ENCODE data around the gene COQ5. TPM values are rescaled to one million over a fixed set of nuclear protein-coding genes. Genes with fewer than 3 reads are reported as not detected.

Gene COQ5
- total and polyA plus RNA-seq, 2 experiments from 2014 or later: 30.7 to 32.6 TPM

DNA sequence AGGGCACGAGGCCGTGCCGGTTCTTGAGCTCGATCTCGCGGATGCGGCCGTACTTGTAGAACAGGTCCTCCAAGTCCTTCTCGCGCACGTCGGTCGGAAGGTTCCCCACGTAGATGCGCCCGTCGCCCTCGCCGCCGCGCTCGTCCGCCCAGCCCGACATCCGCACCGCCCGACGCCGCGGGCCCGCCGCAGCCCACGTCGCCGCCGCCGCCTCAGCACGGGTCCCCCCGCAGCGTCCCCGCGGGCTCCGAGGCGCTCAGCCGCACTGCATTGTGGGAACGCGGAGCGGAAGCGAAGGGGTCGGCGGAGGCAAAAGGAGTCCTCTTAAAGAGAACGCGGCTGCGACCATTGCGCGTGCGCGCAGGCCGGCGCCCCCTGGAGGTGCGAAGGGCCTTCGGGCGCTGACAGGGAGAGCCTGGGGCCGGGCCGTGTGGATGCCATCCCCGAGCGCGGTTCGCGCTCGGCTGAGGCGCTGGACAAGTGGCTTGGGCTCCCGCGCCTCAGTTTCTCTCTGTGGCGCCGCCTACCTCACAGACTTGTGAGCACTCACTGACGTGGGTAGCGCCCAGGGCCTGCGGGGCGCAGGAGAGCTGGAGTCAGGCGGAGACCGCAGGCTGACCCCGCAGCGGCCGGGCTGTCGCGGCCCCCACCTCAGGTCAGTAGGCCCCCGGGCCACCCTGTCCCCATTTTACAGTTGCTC is 59.4 kb downstream of the COQ5 start, which contains the start of gene SRSF9:
Gene SRSF9, minus strand, starts transcription at position 299 of the 700 bp plus-strand sequence. Its CDS starts 139 bp downstream, at position 160.
- H3F3A ChIP-seq (replicated peaks; ENCODE audit: low read depth): peaks cover 29% of the 10 kb centered on the region
- TF ChIP-seq CREB1 (CRISPR knock-in tag; IDR thresholded peaks at IDR 0.05; ENCODE audit: low read depth) (peak; percentile 45; the same call in 1 of the 2 replicates), JUNB (IDR thresholded peaks at IDR 0.05; ENCODE audit: unreplicated experiment) (no peak), POLR2AphosphoS5 (IDR thresholded peaks at IDR 0.05; ENCODE audit: low read depth) (peak; percentile 88)
- TF ChIP-seq, protein P1, sequence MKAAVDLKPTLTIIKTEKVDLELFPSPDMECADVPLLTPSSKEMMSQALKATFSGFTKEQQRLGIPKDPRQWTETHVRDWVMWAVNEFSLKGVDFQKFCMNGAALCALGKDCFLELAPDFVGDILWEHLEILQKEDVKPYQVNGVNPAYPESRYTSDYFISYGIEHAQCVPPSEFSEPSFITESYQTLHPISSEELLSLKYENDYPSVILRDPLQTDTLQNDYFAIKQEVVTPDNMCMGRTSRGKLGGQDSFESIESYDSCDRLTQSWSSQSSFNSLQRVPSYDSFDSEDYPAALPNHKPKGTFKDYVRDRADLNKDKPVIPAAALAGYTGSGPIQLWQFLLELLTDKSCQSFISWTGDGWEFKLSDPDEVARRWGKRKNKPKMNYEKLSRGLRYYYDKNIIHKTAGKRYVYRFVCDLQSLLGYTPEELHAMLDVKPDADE (IDR thresholded peaks at IDR 0.05): peak; percentile 57
- TF ChIP-seq, protein P2, sequence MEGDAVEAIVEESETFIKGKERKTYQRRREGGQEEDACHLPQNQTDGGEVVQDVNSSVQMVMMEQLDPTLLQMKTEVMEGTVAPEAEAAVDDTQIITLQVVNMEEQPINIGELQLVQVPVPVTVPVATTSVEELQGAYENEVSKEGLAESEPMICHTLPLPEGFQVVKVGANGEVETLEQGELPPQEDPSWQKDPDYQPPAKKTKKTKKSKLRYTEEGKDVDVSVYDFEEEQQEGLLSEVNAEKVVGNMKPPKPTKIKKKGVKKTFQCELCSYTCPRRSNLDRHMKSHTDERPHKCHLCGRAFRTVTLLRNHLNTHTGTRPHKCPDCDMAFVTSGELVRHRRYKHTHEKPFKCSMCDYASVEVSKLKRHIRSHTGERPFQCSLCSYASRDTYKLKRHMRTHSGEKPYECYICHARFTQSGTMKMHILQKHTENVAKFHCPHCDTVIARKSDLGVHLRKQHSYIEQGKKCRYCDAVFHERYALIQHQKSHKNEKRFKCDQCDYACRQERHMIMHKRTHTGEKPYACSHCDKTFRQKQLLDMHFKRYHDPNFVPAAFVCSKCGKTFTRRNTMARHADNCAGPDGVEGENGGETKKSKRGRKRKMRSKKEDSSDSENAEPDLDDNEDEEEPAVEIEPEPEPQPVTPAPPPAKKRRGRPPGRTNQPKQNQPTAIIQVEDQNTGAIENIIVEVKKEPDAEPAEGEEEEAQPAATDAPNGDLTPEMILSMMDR (conservative IDR thresholded peaks at IDR 0.05; ENCODE audit: low read depth in 2 of 2): peak; percentile 66 to 86
- DNase-seq (ENCODE audit: low spot score) (peak; percentile 98), ATAC-seq (peak; percentile 86)
- peak within 1 kb of the TSS; percentile 96 for H3K4me3 Mint-ChIP-seq
- 0 out of 2 replicates have a peak, but pooled peaks cover 2% of the 10 kb centered on the region for H3K27me3 ChIP-seq (ENCODE audit: insufficient read depth)
- peaks cover 26% of the 10 kb centered on the region for H3K4me1 Mint-ChIP-seq
- peaks cover 34% of the 10 kb centered on the region for H4K20me1 ChIP-seq (replicated peaks; ENCODE audit: insufficient read depth)
- peaks cover 11% of the 10 kb centered on the region; the same call in 1 of the 2 replicates for H3K4me1 ChIP-seq (ENCODE audit: insufficient read depth)
- peaks cover 45% of the 10 kb centered on the region for H3K79me2 ChIP-seq (replicated peaks; ENCODE audit: insufficient read depth)
- peak within 1 kb of the TSS; percentile 77 for H3K4me3 ChIP-seq
- peak within 1 kb of the TSS; percentile 88 for H3K4me2 ChIP-seq
- peaks cover 4% of the 10 kb centered on the region for H3K27me3 Mint-ChIP-seq (ENCODE audit: insufficient read depth, low read depth, poor library complexity)
- no peaks in the 10 kb centered on the region for H3K9me2 ChIP-seq (ENCODE audit: insufficient read depth)
- H2AFZ ChIP-seq: peak within 1 kb of the TSS; percentile 99
- peak within 1 kb of the TSS; percentile 86 for H3K27ac Mint-ChIP-seq
- peak within 1 kb of the TSS; percentile 87 for H3K27ac ChIP-seq (ENCODE audit: low read depth)
- H3K36me3 ChIP-seq (ENCODE audit: insufficient read depth): peaks cover 15% of the 10 kb centered on the region
- H3K36me3 Mint-ChIP-seq (ENCODE audit: low read depth): peaks cover 37% of the 10 kb centered on the region
- no peaks in the 10 kb centered on the region for H3K9me3 Mint-ChIP-seq

DNA sequence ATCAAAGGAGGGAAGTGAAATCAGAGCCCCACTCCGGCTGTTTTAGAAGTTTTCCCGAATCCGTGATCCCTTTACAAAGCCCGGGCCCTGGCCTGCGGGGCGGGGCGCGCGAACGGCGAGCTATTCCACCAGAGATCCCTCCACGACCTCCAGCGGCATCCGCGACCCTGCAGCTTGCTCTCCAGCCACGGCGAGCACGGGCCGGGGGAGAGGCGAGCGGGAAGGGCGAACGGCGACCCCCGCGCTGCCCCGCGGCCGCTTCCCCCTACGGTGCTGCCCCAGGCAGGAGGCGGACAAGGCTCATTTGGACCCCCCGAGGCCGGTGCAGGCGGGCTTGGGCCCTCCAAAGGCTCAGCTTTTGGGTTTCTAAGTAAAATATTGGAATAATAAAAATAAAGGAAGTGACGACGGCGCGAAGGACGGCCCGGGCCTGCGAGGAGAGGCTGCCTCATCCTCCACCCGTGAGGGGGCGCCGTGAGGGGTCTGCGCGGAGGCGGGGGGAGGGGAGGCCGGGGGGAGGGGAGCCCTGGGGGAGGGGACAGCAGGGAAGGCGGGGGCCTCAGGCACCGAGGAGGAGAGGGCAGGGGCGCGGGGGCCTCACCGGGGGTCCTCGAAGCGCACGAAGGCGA is 60.0 kb downstream of the COQ5 start:
- Histone ChIP-seq H3K36me3 (ENCODE audit: insufficient read depth) (peaks cover 21% of the 10 kb centered on the region), H3K4me1 (ENCODE audit: insufficient read depth) (peaks cover 10% of the 10 kb centered on the region; the same call in 1 of the 2 replicates), H3K79me2 (replicated peaks; ENCODE audit: insufficient read depth) (peaks cover 51% of the 10 kb centered on the region), H3K9me2 (ENCODE audit: insufficient read depth) (no peaks in the 10 kb centered on the region), H3F3A (replicated peaks; ENCODE audit: low read depth) (peaks cover 35% of the 10 kb centered on the region), H3K4me2 (peak overlapping the region; percentile 88), H2AFZ (no peak overlapping the region), H3K27me3 (ENCODE audit: insufficient read depth) (0 out of 2 replicates have a peak, but pooled peaks cover 2% of the 10 kb centered on the region), H4K20me1 (replicated peaks; ENCODE audit: insufficient read depth) (peaks cover 40% of the 10 kb centered on the region), H3K4me3 (peak overlapping the region; percentile 77), H3K27ac (ENCODE audit: low read depth) (peak overlapping the region; percentile 87)
- TF ChIP-seq, protein P2 (conservative IDR thresholded peaks at IDR 0.05; ENCODE audit: low read depth in 2 of 2): peak in 1 of 2 experiments; percentile 24; a peak in 2 of 4 replicates
- no peak for TF ChIP-seq EZH2phosphoT487 (IDR thresholded peaks at IDR 0.05; ENCODE audit: unreplicated experiment)
- H3K36me3 Mint-ChIP-seq (ENCODE audit: low read depth): peaks cover 44% of the 10 kb centered on the region
- no peak for DNase-seq (ENCODE audit: low spot score)
- H3K9me3 Mint-ChIP-seq: no peaks in the 10 kb centered on the region
- ATAC-seq: peak; percentile 13
- H3K4me1 Mint-ChIP-seq: peaks cover 24% of the 10 kb centered on the region
- peak overlapping the region; percentile 96 for H3K4me3 Mint-ChIP-seq
- H3K27ac Mint-ChIP-seq: peak overlapping the region; percentile 86
- H3K27me3 Mint-ChIP-seq (ENCODE audit: insufficient read depth, low read depth, poor library complexity): peaks cover 9% of the 10 kb centered on the region

Measured in GM23338 (cell line).